HG02981 (cell line): ENCODE data around the gene PROCA1.
"Not testable (repeated sequence)": the region's sequence is repeated elsewhere in the genome, so short reads cannot be mapped to it uniquely, and the experiment has no call there.

Source experiments
- ATAC-seq: cut with Tn5 transposase; IDR thresholded peaks from one replicate; pipeline ENCODE4 v1.9.1; 2021; ENCODE audit warnings: mild to moderate bottlenecking, moderate library complexity; ENCODE audit not compliant: unreplicated experiment

Gene PROCA1

GRCh38 chr17:28682655-28683054, 29.0 kb downstream of the PROCA1 start:
- no peak for ATAC-seq

DNA sequence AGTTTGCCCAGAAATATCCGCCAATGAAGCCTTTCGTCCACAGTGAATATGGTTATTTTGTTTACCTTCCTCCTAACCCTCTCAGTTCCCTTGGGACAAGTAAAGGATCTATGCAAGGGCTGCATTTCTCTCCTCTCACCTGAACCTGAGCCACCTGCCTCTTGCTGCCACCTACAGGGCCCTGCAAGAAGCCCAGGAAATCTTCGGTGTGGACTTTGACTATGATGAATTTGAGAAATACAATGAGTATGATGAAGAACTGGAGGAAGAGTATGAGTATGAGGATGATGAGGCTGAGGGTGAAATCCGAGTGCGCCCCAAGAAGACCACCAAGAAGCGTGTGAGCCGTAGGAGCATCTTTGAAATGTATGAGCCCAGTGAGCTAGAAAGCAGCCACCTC, 35.7 kb downstream of the PROCA1 start:
- ATAC-seq, result no peak

- ATAC-seq, result no peak
These were observed 36.2 kb downstream of the PROCA1 start for GRCh38 chr17:28675490-28675889.

- no peak for ATAC-seq
These were observed 41.8 kb downstream of the PROCA1 start for GRCh38 chr17:28669918-28670317.

DNA sequence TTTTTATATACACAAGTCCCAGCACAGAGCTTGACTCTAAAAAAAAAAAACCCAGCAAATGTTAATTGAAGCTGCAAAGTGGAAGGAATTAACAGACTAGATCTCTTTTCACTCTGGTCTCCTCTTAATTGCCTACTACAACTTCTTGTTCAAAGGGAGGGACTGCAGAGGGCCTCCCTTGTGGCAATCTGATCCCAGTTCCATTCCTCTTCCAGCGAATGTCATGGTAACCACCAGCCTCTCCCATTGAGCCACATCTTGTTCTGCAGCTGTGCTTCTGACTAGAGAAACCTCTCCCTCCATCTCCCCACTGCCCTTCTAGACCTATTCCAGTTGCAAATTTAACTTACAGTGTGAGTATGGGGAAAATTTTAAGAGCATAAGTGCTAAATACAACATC, 43.8 kb downstream of the PROCA1 start:
- ATAC-seq, result no peak

GRCh38 chr17:28665994-28666393, 45.7 kb downstream of the PROCA1 start:
- no peak for ATAC-seq

GRCh38 chr17:28663723-28664122, 48.0 kb downstream of the PROCA1 start:
- no peak for ATAC-seq

DNA sequence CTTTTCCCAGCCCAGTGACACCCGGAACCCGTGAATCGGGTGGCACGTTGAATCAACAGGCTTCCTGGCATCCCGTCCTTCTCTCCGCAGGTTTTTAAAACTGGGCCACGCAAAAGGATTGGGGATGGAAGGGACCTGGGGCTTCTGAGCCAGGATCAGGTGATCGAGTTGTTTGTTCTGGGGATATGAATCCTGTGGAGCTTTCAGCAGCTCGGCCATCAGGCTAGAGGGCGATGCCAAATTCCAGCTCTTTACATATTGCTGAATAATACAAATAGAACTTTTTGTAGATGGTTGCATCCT, 49.2 kb downstream of the PROCA1 start:
- ATAC-seq, result no peak

DNA sequence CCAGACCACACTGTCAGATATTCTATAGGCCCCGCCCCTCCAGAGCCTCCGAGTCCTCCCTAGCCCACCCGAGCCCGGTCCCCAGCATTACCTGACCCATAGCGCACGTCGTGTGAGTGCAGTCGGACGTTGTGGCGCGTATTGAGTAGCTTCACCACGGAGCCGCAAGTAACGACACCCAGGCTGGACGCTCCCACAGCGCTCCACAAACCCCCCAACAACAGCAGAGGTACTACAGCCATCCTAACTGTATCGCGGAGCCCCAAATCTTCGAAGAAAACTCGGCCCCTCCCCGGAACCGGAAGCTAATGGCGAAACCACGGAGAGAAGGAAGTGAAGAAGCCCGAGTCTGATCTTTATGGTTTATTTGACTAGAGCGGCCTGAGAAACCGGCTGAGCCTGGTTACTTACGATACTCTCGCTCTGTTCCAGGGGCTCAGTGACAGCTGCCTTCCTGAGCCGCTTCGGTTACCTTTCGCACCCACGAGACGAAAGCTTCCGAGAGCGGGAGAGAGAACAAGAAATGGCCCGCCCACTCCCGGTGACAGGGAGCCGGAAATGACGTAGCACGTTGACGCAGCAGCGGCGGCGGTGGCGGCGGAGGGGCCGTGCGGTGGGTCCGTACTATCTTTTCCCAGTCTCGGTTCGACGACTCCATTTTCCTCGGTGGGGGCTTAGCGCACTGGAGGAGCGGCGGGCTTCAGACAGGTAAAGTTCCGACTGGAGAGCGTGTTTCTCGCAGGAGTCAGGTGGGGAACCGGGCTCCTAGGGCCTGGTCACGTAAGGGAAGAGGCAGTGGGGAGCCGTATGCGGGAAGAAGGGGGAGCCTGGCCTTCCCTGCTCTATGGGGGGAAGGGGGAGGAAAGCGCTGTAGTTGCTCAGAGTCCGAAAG, 49.8 kb downstream of the PROCA1 start, which contains the start of the genes SDF2 and SUPT6H:
Gene SDF2 (minus strand): TSS at position 272 of the 892 bp plus-strand sequence. CDS start 30 bp downstream, at position 242.
Gene SUPT6H (plus strand): TSS at position 571 of the 892 bp plus-strand sequence. CDS start 11,197 bp downstream, outside the sequence.
- peak; percentile 87 for ATAC-seq

GRCh38 chr17:28659497-28659881, 52.2 kb downstream of the PROCA1 start:
- ATAC-seq, result not testable (repeated sequence)

DNA sequence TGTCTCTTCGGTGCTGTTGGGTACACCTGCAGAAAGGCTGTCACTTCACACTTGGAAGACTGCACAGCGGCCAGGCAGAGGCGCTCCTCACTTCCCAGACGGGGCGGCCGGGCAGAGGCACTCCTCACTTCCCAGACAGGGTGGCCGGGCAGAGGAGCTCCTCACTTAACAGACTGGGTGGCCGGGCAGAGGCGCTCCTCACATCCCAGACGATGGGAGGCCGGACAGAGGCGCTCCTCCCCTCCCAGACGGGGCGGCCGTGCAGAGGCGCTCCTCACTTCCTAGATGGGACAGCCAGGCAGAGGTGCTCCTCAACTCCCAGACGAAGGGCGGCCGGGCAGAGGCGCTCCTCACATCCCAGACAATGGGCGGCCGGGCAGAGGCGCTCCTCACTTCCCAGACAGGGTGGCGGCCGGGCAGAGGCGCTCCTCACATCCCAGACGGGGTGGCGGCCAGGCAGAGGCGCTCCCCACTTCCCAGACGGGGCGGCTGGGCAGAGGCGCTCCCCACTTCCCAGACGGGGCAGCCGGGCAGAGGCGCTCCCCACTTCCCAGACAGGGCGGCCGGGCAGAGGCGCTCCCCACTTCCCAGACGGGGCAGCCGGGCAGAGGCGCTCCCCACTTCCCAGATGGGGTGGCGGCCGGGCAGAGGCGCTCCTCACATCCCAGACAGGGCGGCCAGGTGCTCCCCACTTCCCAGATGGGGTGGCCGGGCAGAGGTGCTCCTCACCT, 52.8 kb downstream of the PROCA1 start:
- not testable (repeated sequence) for ATAC-seq

- ATAC-seq, result not testable (repeated sequence)
These were observed 53.3 kb downstream of the PROCA1 start for GRCh38 chr17:28658342-28658741.

DNA sequence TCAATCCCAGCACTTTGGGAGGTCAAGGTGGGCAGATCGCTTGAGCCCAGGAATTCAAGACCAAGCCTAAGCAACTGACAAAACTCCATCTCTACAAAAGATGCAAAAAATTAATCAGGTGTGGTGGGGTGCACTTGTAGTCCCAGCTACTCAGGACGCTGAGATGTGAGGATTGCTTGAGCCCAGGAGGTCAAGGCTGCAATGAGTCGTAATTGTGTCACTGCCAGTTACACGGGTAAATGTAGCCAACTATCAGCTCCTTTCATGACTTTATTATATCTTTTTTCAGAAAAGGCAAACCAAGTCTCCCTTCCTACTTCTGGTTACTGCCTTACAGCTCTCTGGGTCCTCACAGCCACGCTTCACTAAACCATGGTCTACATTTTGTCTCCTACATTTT, 53.9 kb downstream of the PROCA1 start:
- no peak for ATAC-seq

- no peak for ATAC-seq
These were observed 56.5 kb downstream of the PROCA1 start for GRCh38 chr17:28655160-28655559.
